GM19351 (cell line): ENCODE measurements around the gene ICOS.

ENCODE experiments used
- ATAC-seq: cut with Tn5 transposase; IDR thresholded peaks from one replicate; pipeline ENCODE4 v1.9.1; 2021; ENCODE audit warnings: mild to moderate bottlenecking, moderate library complexity; ENCODE audit not compliant: unreplicated experiment

Gene ICOS, protein sequence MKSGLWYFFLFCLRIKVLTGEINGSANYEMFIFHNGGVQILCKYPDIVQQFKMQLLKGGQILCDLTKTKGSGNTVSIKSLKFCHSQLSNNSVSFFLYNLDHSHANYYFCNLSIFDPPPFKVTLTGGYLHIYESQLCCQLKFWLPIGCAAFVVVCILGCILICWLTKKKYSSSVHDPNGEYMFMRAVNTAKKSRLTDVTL

GRCh38 chr2:203936535-203936934 is at the start of gene ICOS:
Gene ICOS, plus strand, starts transcription at chr2:203936763. Its CDS starts 52 bp downstream, at chr2:203936815.
- ATAC-seq: no peak

GRCh38 chr2:203887677-203888076 is 48.9 kb upstream of the ICOS start:
- ATAC-seq: no peak

DNA sequence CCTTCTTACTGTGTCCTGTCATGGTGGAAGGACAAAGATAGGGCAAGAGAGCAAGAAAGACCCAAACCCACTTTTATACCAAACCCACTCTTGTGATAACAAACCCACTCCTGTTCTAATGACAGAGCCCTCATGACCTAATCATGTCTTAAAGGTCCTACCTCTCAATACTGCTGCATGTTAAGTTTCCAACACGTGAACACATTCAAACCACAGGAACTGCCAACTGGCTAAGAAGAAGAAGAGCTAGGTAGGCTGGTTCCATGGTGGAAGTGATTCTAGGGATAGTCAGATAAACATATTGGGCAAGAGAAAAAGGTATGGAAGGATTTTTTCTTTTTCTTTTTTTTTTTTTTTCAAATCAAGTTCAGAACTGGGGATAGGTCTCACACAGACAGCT is 47.0 kb upstream of the ICOS start:
- no peak for ATAC-seq

- no peak for ATAC-seq
These were observed 46.6 kb upstream of the ICOS start for GRCh38 chr2:203889944-203890343.

- ATAC-seq: no peak
These were observed 45.8 kb upstream of the ICOS start for GRCh38 chr2:203890733-203891132.

DNA sequence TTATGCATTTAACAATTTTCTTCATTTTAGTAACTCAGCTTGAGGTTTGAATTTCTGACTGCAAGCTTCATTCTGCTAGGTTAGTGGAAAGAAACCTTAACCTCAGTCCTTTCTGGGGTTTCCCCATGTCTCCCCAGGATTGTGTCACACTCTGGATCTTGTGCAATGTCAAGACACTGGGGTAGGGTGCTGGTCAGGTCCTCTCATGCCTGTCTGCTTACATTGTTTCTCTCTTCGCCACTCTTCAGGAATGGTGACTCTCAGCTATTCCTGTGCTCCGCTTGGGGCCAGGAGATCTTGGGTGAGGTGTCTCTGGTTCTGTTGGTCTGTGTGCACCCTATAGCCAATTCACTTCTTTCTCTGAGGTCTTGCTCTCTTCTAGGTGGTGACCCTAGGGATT is 45.1 kb upstream of the ICOS start:
- ATAC-seq: peak; percentile 55

DNA sequence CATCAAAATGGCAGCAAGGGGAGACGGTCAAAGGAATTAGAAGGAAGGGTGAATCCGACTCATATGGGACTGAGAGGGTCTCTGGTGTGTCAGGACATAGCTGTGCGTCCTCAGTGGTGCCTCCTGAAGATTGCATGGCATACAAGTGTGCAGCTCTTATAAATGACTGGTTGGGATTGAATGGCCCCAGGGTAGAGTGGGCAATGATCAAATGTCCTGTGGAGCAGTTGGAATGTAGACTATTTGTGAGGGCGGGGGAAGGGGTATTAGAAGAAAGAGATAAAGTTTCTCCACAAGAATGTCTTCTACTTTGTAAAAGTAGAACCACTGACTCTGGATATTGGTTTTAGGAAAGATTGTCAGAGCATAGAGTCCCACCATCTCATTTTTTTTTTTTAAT is 44.4 kb upstream of the ICOS start:
- no peak for ATAC-seq

- no peak for ATAC-seq
These were observed 43.2 kb upstream of the ICOS start for GRCh38 chr2:203893401-203893800.

DNA sequence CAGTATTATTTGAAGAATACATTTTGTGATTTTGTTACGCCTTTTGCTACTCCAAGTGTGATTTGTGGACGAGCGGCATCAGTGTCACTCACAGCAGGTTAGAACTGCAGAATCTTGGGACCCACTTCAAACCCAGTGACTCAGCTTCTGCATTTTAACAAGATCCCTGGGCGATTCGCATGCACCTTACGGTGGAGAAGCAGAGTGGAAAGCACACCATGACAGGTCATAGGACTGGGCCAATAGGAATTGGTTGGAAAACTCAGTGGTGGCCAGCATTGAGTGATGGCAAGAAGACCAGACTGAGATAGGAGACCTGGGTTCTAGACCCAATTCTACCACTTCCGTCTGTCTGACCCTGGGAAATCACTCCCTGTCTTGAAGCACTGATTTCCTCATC is 42.7 kb upstream of the ICOS start:
- ATAC-seq: no peak

DNA sequence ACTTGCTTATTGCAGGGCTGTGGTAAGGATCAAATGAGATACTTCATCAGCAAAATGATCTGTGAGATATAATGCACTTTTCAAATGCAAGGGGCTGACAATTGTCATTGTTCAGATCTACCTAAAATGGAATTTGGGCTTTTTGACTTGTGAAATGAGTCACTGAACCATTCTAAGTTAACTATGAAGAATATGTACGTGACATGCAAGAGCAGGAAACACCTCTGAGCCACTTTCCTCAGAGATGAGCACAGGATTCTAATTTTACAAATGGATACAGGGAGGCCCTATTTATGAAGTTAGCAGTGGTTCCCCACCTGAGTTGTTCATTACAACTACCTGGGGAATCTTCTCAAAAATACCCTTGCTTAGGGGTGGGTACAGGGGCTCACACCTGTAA is 42.3 kb upstream of the ICOS start:
- peak; percentile 52 for ATAC-seq

GRCh38 chr2:203897544-203897943 is 39.0 kb upstream of the ICOS start:
- no peak for ATAC-seq

DNA sequence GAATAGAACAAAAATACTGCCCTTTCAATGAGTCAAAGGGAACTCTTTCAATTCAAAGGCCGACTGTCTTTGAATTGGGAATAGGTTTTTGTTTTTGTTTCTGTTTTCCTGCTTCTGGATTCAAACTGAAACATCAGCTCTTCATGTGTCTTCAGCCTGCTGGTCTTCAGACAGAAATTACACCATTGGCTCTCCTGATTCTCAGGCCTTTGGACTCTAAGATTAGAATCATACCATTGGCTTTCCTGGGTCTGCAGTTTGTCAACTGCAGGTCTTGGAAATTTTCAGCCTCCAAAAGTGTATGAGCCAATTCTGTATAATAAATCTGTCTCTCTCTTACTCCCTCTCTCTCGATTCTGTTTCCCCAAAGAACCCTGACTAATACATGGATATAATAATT is 37.9 kb upstream of the ICOS start:
- no peak for ATAC-seq

DNA sequence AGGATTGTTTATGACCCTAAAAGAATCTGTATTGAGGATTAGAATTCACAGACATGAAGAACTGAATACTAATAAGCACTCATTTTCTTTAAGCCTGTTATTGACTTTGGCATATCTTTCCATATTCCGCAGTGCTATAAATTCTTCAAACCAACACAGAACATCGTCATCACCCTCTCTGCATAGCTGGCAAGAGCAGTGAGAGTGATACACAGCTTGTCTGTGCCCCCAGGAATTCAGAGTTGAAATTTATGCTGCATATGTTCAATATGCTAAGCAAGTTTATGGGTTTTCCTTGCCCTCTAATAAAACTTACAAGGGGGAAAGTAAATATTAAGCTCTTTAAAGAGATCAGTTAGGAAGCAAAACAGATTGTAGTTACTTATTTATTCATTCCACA is 36.3 kb upstream of the ICOS start:
- ATAC-seq: no peak

GRCh38 chr2:203904022-203904421 is 32.5 kb upstream of the ICOS start:
- ATAC-seq: no peak

GRCh38 chr2:203905656-203906055 is 30.9 kb upstream of the ICOS start:
- ATAC-seq: no peak

- no peak for ATAC-seq
These were observed 28.3 kb upstream of the ICOS start for GRCh38 chr2:203908066-203908796.

DNA sequence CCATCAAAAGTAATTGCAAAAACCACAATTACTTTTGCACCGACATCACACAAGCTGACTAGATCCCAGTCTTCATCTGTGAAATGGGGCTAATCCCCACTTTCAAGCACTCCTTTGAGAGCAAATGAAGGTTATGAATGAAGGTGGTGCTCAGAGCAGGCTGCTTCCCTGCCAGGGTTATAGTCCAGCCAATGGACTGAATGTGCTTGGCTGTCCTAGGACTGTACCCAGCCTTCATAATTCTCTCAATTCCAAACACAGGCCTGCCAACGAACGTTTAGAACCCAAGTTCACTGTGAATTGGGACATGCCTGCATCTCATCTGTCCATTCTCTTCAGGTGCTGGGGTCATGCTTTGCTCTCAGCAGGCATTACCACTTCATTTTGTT is 27.8 kb upstream of the ICOS start:
- ATAC-seq: no peak

DNA sequence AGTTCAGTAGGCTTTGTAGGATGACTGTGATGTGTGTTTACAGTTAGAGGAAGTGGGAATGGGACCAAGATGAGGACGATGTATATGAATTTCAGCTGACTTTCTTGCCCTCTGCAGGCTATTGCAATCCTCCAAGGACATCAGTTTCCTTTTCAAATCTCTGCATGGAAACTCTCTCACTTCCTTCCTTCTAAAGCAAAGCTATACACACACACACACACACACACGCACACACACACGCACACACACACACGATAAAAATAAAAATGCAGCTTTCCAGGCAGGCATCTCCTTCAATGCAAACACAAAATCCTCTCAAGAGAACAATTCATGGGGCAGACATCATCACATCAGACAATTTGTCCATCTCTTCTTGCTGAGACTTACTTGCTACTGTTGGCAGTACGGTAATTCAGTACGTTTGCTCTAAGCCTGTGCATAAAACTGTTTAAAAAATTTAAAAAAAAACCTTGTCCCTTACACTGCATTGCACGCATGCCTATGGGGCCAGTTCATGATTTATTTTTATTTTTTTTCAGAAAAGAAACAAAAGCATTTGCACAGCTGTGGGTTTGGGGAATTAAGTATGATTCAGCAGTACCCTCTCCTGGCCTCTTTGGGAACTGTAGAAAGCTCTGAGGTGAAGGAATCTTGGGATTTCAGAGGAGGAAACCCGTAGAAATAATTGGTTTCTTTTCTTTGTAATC is 27.1 kb upstream of the ICOS start:
- no peak for ATAC-seq

- no peak for ATAC-seq
These were observed 26.6 kb upstream of the ICOS start for GRCh38 chr2:203909974-203910373.

GRCh38 chr2:203913947-203914346 is 22.6 kb upstream of the ICOS start:
- ATAC-seq: no peak

GRCh38 chr2:203914546-203915182 is 21.9 kb upstream of the ICOS start:
- ATAC-seq: peak; percentile 72

DNA sequence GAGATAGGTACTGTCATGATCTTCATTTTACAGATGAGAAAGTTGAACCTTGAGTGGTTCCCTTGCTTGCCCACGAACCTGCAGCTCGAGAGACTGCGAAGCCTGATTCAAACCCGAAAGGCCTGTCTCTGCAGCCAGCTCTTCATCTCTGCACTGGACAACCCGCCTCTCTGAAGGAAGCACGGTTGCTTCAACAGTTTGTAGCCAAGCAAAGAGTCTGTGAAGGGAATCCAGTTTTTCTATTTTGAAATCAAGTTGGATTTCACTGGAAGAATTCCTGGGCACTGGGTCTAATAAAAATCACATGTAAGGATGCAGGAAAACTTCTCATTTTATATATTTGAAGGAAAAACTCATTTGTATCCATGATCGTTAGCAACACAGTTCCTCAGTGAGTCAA is 21.3 kb upstream of the ICOS start:
- no peak for ATAC-seq
